Lung (tissue), 12 donors: ENCODE data around the gene PDZK1. TPM values are rescaled to one million over a fixed set of nuclear protein-coding genes. Genes with fewer than 3 reads are reported as not detected.
"Not testable (repeated sequence)": the region's sequence is repeated elsewhere in the genome, so short reads cannot be mapped to it uniquely, and the experiment has no call there.

Source experiments
- ATAC-seq: fragments of 200-7000 bp; cut with Tn5 transposase; one replicate; pipeline ENCODE4 v1.9.1; 2020; ENCODE audit warnings: moderate number of reproducible peaks; ENCODE audit not compliant: insufficient read depth, low FRiP score
- DNase-seq, 3 donors: peaks; one replicate each; pipeline ENCODE4 v3.0.0-alpha.2; 2013 to 2017
- H3K27ac ChIP-seq, 2 donors: one replicate each; pipeline ENCODE4 v1.5.1; 2013; ENCODE audit warnings: mild to moderate bottlenecking in 2 of 2, moderate library complexity in 2 of 2, control low read depth in 1 of 2, inconsistent platforms in 1 of 2, low read depth in 1 of 2, low read length in 1 of 2
- H3K27me3 ChIP-seq, 3 donors: one replicate each; pipeline ENCODE4 v1.5.1; 2013; ENCODE audit warnings: low read length in 2 of 3; ENCODE audit not compliant: control insufficient read depth in 3 of 3, insufficient read depth in 3 of 3
- H3K36me3 ChIP-seq, 4 donors: one replicate each; pipeline ENCODE4 v1.5.1; 2013; ENCODE audit warnings: low read length in 4 of 4, mild to moderate bottlenecking in 1 of 4, moderate library complexity in 1 of 4; ENCODE audit not compliant: control insufficient read depth in 4 of 4, insufficient read depth in 4 of 4
- H3K4me1 ChIP-seq, 5 donors: one replicate each; pipeline ENCODE4 v1.5.1; 2013; ENCODE audit warnings: low read length in 5 of 5, mild to moderate bottlenecking in 2 of 5, moderate library complexity in 1 of 5; ENCODE audit not compliant: control insufficient read depth in 5 of 5, insufficient read depth in 5 of 5
- H3K4me3 ChIP-seq: one replicate; pipeline ENCODE4 v1.5.1; 2013; ENCODE audit warnings: mild to moderate bottlenecking, control low read depth, moderate library complexity
- H3K9ac ChIP-seq, 2 donors: one replicate each; pipeline ENCODE4 v1.5.1; 2013; ENCODE audit warnings: low read length in 2 of 2, control low read depth in 1 of 2; ENCODE audit not compliant: insufficient read depth in 1 of 2
- H3K9me3 ChIP-seq, 4 donors: one replicate each; pipeline ENCODE4 v1.5.1; 2013; ENCODE audit warnings: low read length in 3 of 4, mild to moderate bottlenecking in 1 of 4, moderate library complexity in 1 of 4; ENCODE audit not compliant: control insufficient read depth in 4 of 4, insufficient read depth in 3 of 4
- CTCF ChIP-seq: IDR thresholded peaks from 2 replicates; pipeline ENCODE4 v1.5.1; 2012; ENCODE audit warnings: mild to moderate bottlenecking; ENCODE audit errors: control extremely low read depth, extremely low read depth
- WGBS, 2 donors: extraction: QIAGEN DNeasy Blood & Tissue Kit; methylation state at CpG; one replicate each; pipeline ENCODE4 v1.1.7; 2013; 5-methylcytosine and 5-hydroxymethylcytosine counted together
- polyA plus RNA-seq, 2 donors: library from polyadenylated mRNA; stranded (reverse); fragments of 200-250 nt; gene quantifications; one replicate each; pipeline ENCODE4 v1.2.1, GENCODE V29; 2013
- total RNA-seq, 2 donors: library from RNA; depleted of rRNA in 1 of 2; stranded (reverse); fragments of >200 nt in 1 of 2; gene quantifications; one replicate each; pipeline ENCODE4 v1.2.1, GENCODE V29; 2014 to 2021
- donor health status: control.
- donor health status: control.
- donor health status: Bipolar disorder and iron deficiency.
- donor health status: healthy.
- donor health status: DM: yes; HTN: yes; CAD: no.

The PDZK1 gene
- total and polyA plus RNA-seq, 4 donors: 0.14 to 0.57 (median 0.26) TPM

- no peak for ATAC-seq
- H3K27me3 ChIP-seq: no peaks in the 10 kb centered on the region
- no peak for DNase-seq
- 94 to 97% methylated on average over 6 of the region's 6 CpGs for WGBS, 2 donors
- H3K9ac ChIP-seq: no peak overlapping the region
- no peaks in the 10 kb centered on the region for H3K9me3 ChIP-seq
- H3K4me3 ChIP-seq: no peak overlapping the region
- no peaks in the 10 kb centered on the region for H3K36me3 ChIP-seq
- peaks cover 0 to 4% (median 0%) of the 10 kb centered on the region in 5 donors for H3K4me1 ChIP-seq
- no peak for TF ChIP-seq CTCF
- no peak overlapping the region for H3K27ac ChIP-seq
Observed at GRCh38 chr1:145689922-145690321, 17.2 kb downstream of the PDZK1 start.

DNA sequence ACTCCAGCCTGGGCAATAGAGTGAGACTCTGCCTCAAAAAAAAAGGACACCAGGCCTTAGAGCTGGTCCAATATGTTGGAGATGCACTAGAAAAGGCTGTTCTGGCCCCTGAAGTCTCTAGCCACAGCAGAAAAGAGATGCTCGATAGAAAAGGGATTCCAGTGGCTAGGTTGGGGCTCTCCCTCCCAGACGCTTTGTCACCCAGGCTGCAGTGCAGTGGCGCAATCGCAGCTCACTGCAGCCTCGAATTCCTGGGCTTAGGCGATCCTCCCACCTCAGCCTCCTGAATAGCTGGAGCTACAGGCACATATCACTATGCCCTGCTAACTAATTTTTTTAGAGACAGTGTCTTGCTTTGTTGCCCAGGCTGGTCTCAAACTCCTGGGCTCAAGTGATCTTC lies 18.2 kb downstream of the PDZK1 start:
- no peaks in the 10 kb centered on the region for H3K36me3 ChIP-seq
- DNase-seq (no peak), ATAC-seq (no peak)
- no peak overlapping the region for H3K27ac ChIP-seq
- 84 to 91% methylated on average over 6 of the region's 6 CpGs for WGBS, 2 donors
- H3K27me3 ChIP-seq: no peaks in the 10 kb centered on the region
- no peaks in the 10 kb centered on the region for H3K9me3 ChIP-seq
- H3K4me3 ChIP-seq: no peak overlapping the region
- no peak for TF ChIP-seq CTCF
- no peak overlapping the region for H3K9ac ChIP-seq
- peaks cover 0 to 4% (median 0%) of the 10 kb centered on the region in 5 donors for H3K4me1 ChIP-seq

DNA sequence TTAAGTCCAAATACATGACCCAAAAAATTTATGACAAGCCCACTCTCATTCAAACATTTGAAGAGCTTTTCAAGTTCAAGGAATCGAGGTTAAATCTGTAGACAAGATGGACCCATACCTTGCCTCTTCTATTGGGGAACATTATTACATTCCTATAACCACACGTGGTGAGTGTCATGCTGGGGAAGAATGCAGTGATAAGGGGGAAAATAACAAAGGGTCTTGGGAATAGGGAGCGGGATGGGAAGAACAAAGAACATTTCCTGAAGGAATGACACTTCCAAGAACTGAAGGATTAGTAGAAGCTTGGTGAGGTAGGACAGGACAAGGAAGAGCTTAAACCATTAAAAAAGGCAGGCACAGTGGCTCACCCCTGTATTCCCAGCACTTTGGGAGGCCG lies 18.8 kb downstream of the PDZK1 start:
- Histone ChIP-seq H3K27me3 (no peaks in the 10 kb centered on the region), H3K4me3 (no peak overlapping the region), H3K36me3 (no peaks in the 10 kb centered on the region), H3K27ac (no peak overlapping the region), H3K9ac (no peak overlapping the region), H3K9me3 (no peaks in the 10 kb centered on the region), H3K4me1 (peaks cover 0 to 4% (median 0%) of the 10 kb centered on the region in 5 donors)
- WGBS, 2 donors: 78 to 81% methylated on average over 4 of the region's 4 CpGs
- no peak for TF ChIP-seq CTCF
- no peak for DNase-seq
- ATAC-seq: no peak

DNA sequence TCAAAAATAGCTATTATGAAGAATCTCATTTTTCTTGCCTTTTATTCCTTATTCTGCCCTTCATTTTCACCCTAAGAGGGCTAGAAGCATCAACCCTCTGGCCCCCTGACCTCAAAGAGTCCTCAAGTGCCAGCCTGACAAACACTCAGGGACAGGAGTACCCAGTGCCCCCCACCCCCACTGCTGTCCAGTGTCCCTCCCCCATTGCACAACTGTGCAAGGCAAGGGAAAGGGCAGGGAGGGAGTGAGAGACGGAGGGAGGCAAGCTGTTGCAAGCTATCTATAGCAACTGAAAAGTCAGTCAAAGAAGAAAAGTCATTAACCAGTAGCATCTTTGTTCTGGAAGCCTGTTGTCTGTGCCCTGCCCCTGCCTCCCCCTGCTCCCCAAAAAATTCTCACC lies 21.1 kb downstream of the PDZK1 start:
- 58% methylated on average over 1 of the region's 1 CpG; no CpG with 5 or more reads in 1 of the 2 donors for WGBS, 2 donors
- H3K4me3 ChIP-seq, H3K27me3 ChIP-seq, H3K9me3 ChIP-seq, DNase-seq, H3K4me1 ChIP-seq, H3K27ac ChIP-seq, H3K36me3 ChIP-seq, H3K9ac ChIP-seq, ATAC-seq: not testable (repeated sequence)

GRCh38 chr1:145684858-145685257 lies 22.3 kb downstream of the PDZK1 start:
- not testable (repeated sequence) for DNase-seq, ATAC-seq, H3K27me3 ChIP-seq, H3K4me1 ChIP-seq, H3K9ac ChIP-seq, H3K9me3 ChIP-seq, H3K36me3 ChIP-seq, H3K27ac ChIP-seq, H3K4me3 ChIP-seq
- 91% methylated on average over 2 of the region's 3 CpGs for WGBS, 2 donors

- not testable (repeated sequence) for ATAC-seq, H3K9ac ChIP-seq, H3K9me3 ChIP-seq, DNase-seq, H3K4me1 ChIP-seq, H3K36me3 ChIP-seq, H3K4me3 ChIP-seq, H3K27me3 ChIP-seq, H3K27ac ChIP-seq
- no CpG with 5 or more reads among the region's 1 CpG for WGBS, 2 donors
Observed at GRCh38 chr1:145673217-145673616, 34.0 kb downstream of the PDZK1 start.
